ENCODE data around the gene SOX6.

SOX6 gene

GRCh38 chr11:15975742-15976141 is 380.6 kb downstream of the SOX6 start:
- H3K4me3 ChIP-seq (replicated peaks in 1 of 2; ENCODE audit: low read depth in 2 of 2, low read length in 2 of 2): no peak overlapping the region
- no peak for TF ChIP-seq CTCF (IDR thresholded peaks at IDR 0.05; ENCODE audit: low read depth, low read length)
- no peak for DNase-seq (ENCODE audit: low read depth in 2 of 2)

- no peak overlapping the region for H3K4me3 ChIP-seq (replicated peaks in 1 of 2; ENCODE audit: low read depth in 2 of 2, low read length in 2 of 2)
- no peak for DNase-seq (ENCODE audit: low read depth in 2 of 2)
- TF ChIP-seq CTCF (IDR thresholded peaks at IDR 0.05; ENCODE audit: low read depth, low read length): no peak
Measured at GRCh38 chr11:15972838-15973237, 383.5 kb downstream of the SOX6 start.

- no peak for TF ChIP-seq CTCF (IDR thresholded peaks at IDR 0.05; ENCODE audit: low read depth, low read length)
- DNase-seq (ENCODE audit: low read depth in 2 of 2): no peak
Measured at GRCh38 chr11:15971215-15971546, 385.2 kb downstream of the SOX6 start.

GRCh38 chr11:15970506-15971214 is 385.7 kb downstream of the SOX6 start:
- peak; percentile 3 to 10 for DNase-seq (ENCODE audit: low read depth in 2 of 2)
- no peak overlapping the region for H3K4me3 ChIP-seq (replicated peaks in 1 of 2; ENCODE audit: low read depth in 2 of 2, low read length in 2 of 2)
- TF ChIP-seq CTCF (IDR thresholded peaks at IDR 0.05; ENCODE audit: low read depth, low read length): no peak

More at GRCh38 chr11:15971215-15971546, 385.2 kb downstream of the SOX6 start:
- H3K4me3 ChIP-seq (replicated peaks in 1 of 2; ENCODE audit: low read depth in 2 of 2, low read length in 2 of 2): no peak overlapping the region

- no peak overlapping the region for H3K4me3 ChIP-seq (replicated peaks in 1 of 2; ENCODE audit: low read depth in 2 of 2, low read length in 2 of 2)
- no peak for TF ChIP-seq CTCF (IDR thresholded peaks at IDR 0.05; ENCODE audit: low read depth, low read length)
- peak; percentile 92 to 95 for DNase-seq (ENCODE audit: low read depth in 2 of 2)
Measured at GRCh38 chr11:15969701-15970329, 386.5 kb downstream of the SOX6 start.

- no peak overlapping the region for H3K4me3 ChIP-seq (replicated peaks in 1 of 2; ENCODE audit: low read depth in 2 of 2, low read length in 2 of 2)
- TF ChIP-seq CTCF (IDR thresholded peaks at IDR 0.05; ENCODE audit: low read depth, low read length): no peak
- DNase-seq (ENCODE audit: low read depth in 2 of 2): peak; percentile 92 to 93
Measured at GRCh38 chr11:15969281-15969680, 387.1 kb downstream of the SOX6 start.

All from cardiac fibroblast (primary cell).